ENCODE data around the gene REV1. TPM values are rescaled to one million over a fixed set of nuclear protein-coding genes. Genes with fewer than 3 reads are reported as not detected.
A peak's percentile ranks its signal among the peaks of the same experiment; 100 is the strongest.

The REV1 gene
- total and polyA plus RNA-seq, 8 donors = 6.5 to 122 (median 23.5) TPM

DNA sequence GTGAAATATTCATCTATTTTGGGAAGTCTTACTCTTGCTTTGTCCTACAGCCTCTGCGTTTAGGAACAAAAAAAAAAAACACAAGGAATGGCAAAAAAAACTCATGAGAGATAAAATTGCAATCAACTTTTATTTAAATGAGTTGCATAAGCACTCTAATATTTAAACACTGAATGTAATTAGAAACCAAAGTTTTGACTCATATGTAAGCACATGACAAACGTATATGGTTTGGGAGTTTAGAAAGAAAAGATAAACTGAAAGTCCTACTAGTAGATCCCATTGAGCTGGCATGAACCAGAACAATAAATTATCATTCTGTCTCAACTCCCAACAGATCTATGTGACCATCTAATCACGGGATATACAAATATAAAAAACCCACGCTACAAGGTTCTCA, 44.8 kb downstream of the REV1 start:
- no peaks in the 10 kb centered on the region for H3K9me3 ChIP-seq
- no peak for DNase-seq
- H3K27ac ChIP-seq = no peak overlapping the region
- TF ChIP-seq POLR2AphosphoS5 (IDR thresholded peaks at IDR 0.05) (no peak), EP300 (IDR thresholded peaks at IDR 0.05) (no peak), POLR2A (IDR thresholded peaks at IDR 0.05) (no peak)
- TF ChIP-seq, protein P1, sequence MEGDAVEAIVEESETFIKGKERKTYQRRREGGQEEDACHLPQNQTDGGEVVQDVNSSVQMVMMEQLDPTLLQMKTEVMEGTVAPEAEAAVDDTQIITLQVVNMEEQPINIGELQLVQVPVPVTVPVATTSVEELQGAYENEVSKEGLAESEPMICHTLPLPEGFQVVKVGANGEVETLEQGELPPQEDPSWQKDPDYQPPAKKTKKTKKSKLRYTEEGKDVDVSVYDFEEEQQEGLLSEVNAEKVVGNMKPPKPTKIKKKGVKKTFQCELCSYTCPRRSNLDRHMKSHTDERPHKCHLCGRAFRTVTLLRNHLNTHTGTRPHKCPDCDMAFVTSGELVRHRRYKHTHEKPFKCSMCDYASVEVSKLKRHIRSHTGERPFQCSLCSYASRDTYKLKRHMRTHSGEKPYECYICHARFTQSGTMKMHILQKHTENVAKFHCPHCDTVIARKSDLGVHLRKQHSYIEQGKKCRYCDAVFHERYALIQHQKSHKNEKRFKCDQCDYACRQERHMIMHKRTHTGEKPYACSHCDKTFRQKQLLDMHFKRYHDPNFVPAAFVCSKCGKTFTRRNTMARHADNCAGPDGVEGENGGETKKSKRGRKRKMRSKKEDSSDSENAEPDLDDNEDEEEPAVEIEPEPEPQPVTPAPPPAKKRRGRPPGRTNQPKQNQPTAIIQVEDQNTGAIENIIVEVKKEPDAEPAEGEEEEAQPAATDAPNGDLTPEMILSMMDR (IDR thresholded peaks at IDR 0.05) = no peak
- intact Hi-C loops (cut with DNase I; ENCODE audit: low total_unique reads) = no loop called here
- WGBS, 5 donors = 56 to 64% (median 59%) methylated on average over 4 of the region's 4 CpGs
- no peaks in the 10 kb centered on the region for H3K27me3 ChIP-seq
- peaks cover 0 to 21% (median 4%) of the 10 kb centered on the region in 4 donors for H3K4me1 ChIP-seq
- H3K36me3 ChIP-seq = peaks cover 0 to 60% (median 50%) of the 10 kb centered on the region in 4 donors
- no peak overlapping the region for H3K4me3 ChIP-seq

DNA sequence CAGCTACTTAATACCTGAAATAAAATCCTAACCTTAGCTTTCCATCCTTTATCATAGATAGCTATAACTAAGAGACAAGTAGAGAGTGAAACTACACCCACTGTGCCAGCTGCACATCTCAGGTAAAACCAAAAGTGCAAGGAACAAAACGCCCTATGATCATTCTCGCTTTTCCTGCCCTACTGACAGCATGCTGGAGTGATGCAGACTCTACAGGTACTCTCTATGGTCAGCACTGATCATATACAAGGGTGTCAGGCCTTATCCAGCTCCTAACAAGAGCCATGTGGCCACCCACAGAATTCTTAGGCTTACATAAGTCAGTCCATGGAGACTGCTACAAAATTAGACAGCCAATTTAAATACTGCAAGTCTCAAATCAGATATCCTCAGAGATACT, 45.6 kb downstream of the REV1 start:
- intact Hi-C loops (cut with DNase I; ENCODE audit: low total_unique reads) = no loop called here
- Histone ChIP-seq H3K9me3 (no peaks in the 10 kb centered on the region), H3K36me3 (peaks cover 0 to 64% (median 52%) of the 10 kb centered on the region in 4 donors), H3K4me3 (no peak overlapping the region), H3K4me1 (peaks cover 0 to 18% (median 2%) of the 10 kb centered on the region in 4 donors), H3K27ac (no peak overlapping the region), H3K27me3 (no peaks in the 10 kb centered on the region)
- 78 to 88% (median 84%) methylated on average over 2 of the region's 2 CpGs for WGBS, 5 donors
- DNase-seq = no peak
- TF ChIP-seq POLR2A (IDR thresholded peaks at IDR 0.05) (no peak), EP300 (IDR thresholded peaks at IDR 0.05) (no peak), POLR2AphosphoS5 (IDR thresholded peaks at IDR 0.05) (no peak)
- TF ChIP-seq, protein P1 (IDR thresholded peaks at IDR 0.05) = no peak

DNA sequence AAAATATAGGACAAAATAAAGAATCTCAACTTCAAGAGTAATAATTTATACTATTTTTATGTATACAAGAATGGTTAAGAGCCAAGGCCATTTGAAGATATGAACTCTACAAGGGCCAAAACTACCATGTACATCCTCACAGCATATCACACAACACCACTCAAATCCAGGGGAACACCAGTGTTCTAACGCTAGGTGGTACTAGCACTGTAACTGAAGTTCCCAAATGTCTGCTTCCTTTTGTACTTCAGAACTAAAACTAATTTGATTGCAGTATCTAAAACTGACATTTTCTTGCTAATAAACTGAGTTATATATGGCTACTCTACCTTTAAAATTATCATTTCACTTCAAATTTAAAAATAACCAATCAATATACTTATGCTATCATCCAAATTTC, 47.0 kb downstream of the REV1 start:
- H3K9me3 ChIP-seq = no peaks in the 10 kb centered on the region
- H3K4me3 ChIP-seq = no peak overlapping the region
- 60 to 82% (median 79%) methylated on average over 1 of the region's 1 CpG for WGBS, 5 donors
- TF ChIP-seq, protein P1 (IDR thresholded peaks at IDR 0.05) = peak in 2 of 7 experiments; percentile 9
- TF ChIP-seq EP300 (IDR thresholded peaks at IDR 0.05) (no peak), POLR2A (IDR thresholded peaks at IDR 0.05) (no peak), POLR2AphosphoS5 (IDR thresholded peaks at IDR 0.05) (no peak)
- intact Hi-C loops (cut with DNase I; ENCODE audit: low total_unique reads) = no loop called here
- H3K27me3 ChIP-seq = no peaks in the 10 kb centered on the region
- peaks cover 10 to 66% (median 52%) of the 10 kb centered on the region in 4 donors for H3K36me3 ChIP-seq
- no peak for DNase-seq
- H3K4me1 ChIP-seq = peaks cover 0 to 18% (median 0%) of the 10 kb centered on the region in 4 donors
- H3K27ac ChIP-seq = no peak overlapping the region

DNA sequence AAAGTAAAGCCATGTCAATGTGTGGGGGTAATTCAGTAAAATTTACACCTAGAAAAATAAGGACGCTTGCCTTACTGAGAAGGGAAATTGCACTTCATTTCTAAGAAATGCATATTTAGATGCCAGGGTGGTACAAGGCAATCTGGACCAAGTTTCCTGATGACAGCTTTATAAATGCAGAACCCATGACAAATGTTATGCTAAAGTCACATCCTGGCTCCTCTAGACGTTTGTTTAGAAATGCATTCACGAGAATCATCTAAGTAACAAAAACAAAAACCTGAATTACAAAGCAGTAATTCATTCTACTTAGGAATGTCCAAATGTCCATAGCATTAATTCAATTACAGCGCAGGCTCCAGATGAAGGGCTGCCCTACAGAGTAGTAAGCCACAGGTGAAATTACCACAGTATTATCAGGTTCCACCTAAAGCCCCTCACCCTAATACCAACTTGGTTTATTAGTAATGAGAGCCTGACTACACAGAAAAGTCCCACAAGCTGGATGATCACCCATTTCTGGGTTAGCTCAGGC, 49.8 kb downstream of the REV1 start:
- Histone ChIP-seq H3K27ac (no peak overlapping the region), H3K36me3 (peaks cover 10 to 66% (median 46%) of the 10 kb centered on the region in 4 donors), H3K4me3 (no peak overlapping the region), H3K9me3 (no peaks in the 10 kb centered on the region), H3K27me3 (no peaks in the 10 kb centered on the region), H3K4me1 (peaks cover 0 to 18% (median 0%) of the 10 kb centered on the region in 4 donors)
- DNase-seq = no peak
- no peak for TF ChIP-seq POLR2AphosphoS5 (IDR thresholded peaks at IDR 0.05)
- no peak for TF ChIP-seq EP300 (IDR thresholded peaks at IDR 0.05)
- TF ChIP-seq, protein P1 (IDR thresholded peaks at IDR 0.05) = no peak
- no peak for TF ChIP-seq POLR2A (IDR thresholded peaks at IDR 0.05)
- 68 to 85% (median 79%) methylated on average over 4 of the region's 4 CpGs for WGBS, 5 donors
- intact Hi-C loops (cut with DNase I; ENCODE audit: low total_unique reads) = no loop called here
